Muscle layer of duodenum (tissue), 2 donors: Measurements from ENCODE around the gene WDR5.

Source experiments
- H3K27ac ChIP-seq: one replicate; pipeline ENCODE4 v1.7.0; 2013; ENCODE audit warnings: mild to moderate bottlenecking, low read length
- H3K27me3 ChIP-seq: one replicate; pipeline ENCODE4 v1.7.0; 2013; ENCODE audit warnings: low read depth, mild to moderate bottlenecking, control low read depth, low read length
- H3K36me3 ChIP-seq, 2 donors: one replicate each; pipeline ENCODE4 v1.7.0; 2013; ENCODE audit warnings: low read length in 2 of 2, control low read depth in 1 of 2, mild to moderate bottlenecking in 1 of 2; ENCODE audit not compliant: insufficient read depth in 2 of 2, control insufficient read depth in 1 of 2
- H3K4me1 ChIP-seq, 2 donors: one replicate each; pipeline ENCODE4 v1.7.0; 2013; ENCODE audit warnings: low read length in 2 of 2, mild to moderate bottlenecking in 2 of 2, control low read depth in 1 of 2, moderate library complexity in 1 of 2; ENCODE audit not compliant: insufficient read depth in 2 of 2, control insufficient read depth in 1 of 2
- H3K4me3 ChIP-seq, 2 donors: one replicate each; pipeline ENCODE4 v1.7.0; 2013; ENCODE audit warnings: low read length in 2 of 2, low read depth in 1 of 2, mild to moderate bottlenecking in 1 of 2
- H3K9me3 ChIP-seq, 2 donors: one replicate each; pipeline ENCODE4 v1.7.0; 2013; ENCODE audit warnings: low read length in 2 of 2, control low read depth in 1 of 2, mild to moderate bottlenecking in 1 of 2; ENCODE audit not compliant: control insufficient read depth in 1 of 2
- donor health status: healthy.

WDR5 gene

GRCh38 chr9:134177624-134178393 is 41.9 kb downstream of the WDR5 start:
- peaks cover 0 to 39% of the 10 kb centered on the region in 2 donors for H3K4me1 ChIP-seq
- H3K27me3 ChIP-seq, result no peaks in the 10 kb centered on the region
- no peaks in the 10 kb centered on the region for H3K9me3 ChIP-seq
- H3K27ac ChIP-seq, result no peak overlapping the region
- no peaks in the 10 kb centered on the region for H3K36me3 ChIP-seq
- no peak overlapping the region for H3K4me3 ChIP-seq

- Histone ChIP-seq H3K4me3 (no peak overlapping the region), H3K36me3 (no peaks in the 10 kb centered on the region), H3K9me3 (no peaks in the 10 kb centered on the region), H3K27ac (no peak overlapping the region), H3K27me3 (no peaks in the 10 kb centered on the region), H3K4me1 (peaks cover 0 to 39% of the 10 kb centered on the region in 2 donors)
Measured at GRCh38 chr9:134178394-134178767, 42.5 kb downstream of the WDR5 start.

DNA sequence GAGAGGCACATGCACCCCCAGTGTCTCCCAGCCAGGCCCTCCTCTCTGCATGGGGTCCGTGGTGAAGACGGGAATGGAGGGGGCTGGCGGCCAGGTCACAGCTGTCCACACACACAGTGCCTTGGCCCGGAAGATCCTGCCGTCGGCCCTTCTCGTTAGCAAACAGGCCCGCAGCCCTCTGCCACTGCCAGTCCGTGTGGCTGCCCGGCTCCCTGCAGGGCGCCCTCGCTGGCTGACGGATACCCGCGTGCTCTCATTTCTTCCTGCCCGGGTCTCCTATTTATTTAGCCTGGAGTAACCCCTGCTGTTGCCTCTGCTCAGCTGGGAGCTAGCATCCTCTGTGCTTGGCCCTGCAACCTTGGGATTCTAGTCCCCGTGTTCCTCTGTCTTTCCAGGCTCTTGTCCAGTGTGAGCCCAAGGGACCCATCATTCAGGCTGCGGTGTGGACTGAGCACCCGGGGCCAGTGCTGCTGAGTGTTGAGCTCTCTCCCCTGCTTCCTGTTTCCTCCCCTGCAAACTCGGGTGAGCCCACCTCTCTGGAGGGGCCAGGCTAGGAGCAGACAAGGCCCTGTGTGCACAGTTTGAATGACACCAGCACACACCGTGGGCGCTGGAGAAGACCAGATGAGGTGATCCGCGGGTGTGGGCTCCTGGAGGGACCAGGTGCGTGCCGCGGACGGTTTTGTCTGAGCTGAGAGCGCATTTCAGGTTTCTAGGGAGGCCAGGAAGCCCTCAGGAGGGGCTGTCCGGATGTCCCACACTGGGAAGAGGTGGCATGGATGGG is 43.1 kb downstream of the WDR5 start:
- no peaks in the 10 kb centered on the region for H3K9me3 ChIP-seq
- H3K4me3 ChIP-seq, result no peak overlapping the region
- peaks cover 0 to 35% of the 10 kb centered on the region in 2 donors for H3K4me1 ChIP-seq
- H3K27me3 ChIP-seq, result no peaks in the 10 kb centered on the region
- no peaks in the 10 kb centered on the region for H3K36me3 ChIP-seq
- no peak overlapping the region for H3K27ac ChIP-seq

GRCh38 chr9:134179595-134179917 is 43.7 kb downstream of the WDR5 start:
- Histone ChIP-seq H3K4me1 (peaks cover 0 to 30% of the 10 kb centered on the region in 2 donors), H3K4me3 (no peak overlapping the region), H3K27me3 (no peaks in the 10 kb centered on the region), H3K9me3 (no peaks in the 10 kb centered on the region), H3K27ac (no peak overlapping the region), H3K36me3 (no peaks in the 10 kb centered on the region)

DNA sequence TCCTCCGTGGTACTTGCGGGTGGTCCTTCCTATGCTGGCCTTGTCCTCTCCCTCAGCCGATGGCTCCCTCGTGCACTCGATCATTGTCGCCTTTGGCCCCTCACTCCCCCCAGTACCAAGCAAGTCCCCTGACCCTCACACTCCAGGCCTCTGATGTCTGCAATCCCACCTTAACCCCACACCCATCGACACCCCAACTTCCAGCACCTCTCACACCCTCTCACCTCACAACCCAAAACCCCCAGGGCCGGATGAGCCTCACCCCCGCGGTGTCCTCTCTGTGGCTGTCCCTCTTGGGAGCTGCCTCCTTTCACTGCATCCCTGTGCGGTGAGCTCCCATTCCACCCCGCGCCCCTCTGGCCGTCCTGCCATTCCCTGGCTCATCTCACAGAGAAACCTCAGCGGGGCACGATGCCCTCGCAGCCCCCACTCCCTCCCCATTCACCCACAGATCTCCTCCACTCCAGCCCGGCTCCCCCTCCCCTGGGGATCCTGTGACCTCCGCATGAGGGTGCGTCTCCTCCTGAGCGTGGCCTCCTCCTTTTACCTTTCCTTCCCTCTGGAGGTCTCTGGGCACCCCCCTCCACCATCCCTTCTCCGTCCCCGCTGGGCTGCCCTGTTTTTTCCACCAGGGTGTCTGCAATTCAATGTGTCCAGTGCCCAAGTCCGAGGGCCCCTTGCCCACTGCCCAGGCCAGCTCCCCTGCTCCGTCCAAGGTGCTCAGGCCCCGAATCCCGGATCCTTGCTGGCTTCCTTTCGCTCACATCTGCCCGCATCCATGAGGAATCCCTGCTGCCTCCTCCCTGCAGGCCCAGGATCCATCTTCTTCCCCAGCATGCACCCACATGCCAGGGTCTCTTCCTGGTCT is 44.3 kb downstream of the WDR5 start:
- no peak overlapping the region for H3K4me3 ChIP-seq
- H3K27me3 ChIP-seq, result no peaks in the 10 kb centered on the region
- no peak overlapping the region for H3K27ac ChIP-seq
- H3K9me3 ChIP-seq, result no peaks in the 10 kb centered on the region
- H3K4me1 ChIP-seq, result peaks cover 0 to 25% of the 10 kb centered on the region in 2 donors
- no peaks in the 10 kb centered on the region for H3K36me3 ChIP-seq

GRCh38 chr9:134180786-134181647 is 45.1 kb downstream of the WDR5 start:
- Histone ChIP-seq H3K9me3 (no peaks in the 10 kb centered on the region), H3K27me3 (no peaks in the 10 kb centered on the region), H3K4me3 (no peak overlapping the region), H3K4me1 (peaks cover 0 to 16% of the 10 kb centered on the region in 2 donors), H3K27ac (no peak overlapping the region), H3K36me3 (no peaks in the 10 kb centered on the region)

GRCh38 chr9:134181648-134182034 is 45.8 kb downstream of the WDR5 start:
- Histone ChIP-seq H3K4me3 (no peak overlapping the region), H3K4me1 (peaks cover 0 to 10% of the 10 kb centered on the region in 2 donors), H3K9me3 (no peaks in the 10 kb centered on the region), H3K27me3 (no peaks in the 10 kb centered on the region), H3K27ac (no peak overlapping the region), H3K36me3 (no peaks in the 10 kb centered on the region)

- Histone ChIP-seq H3K36me3 (no peaks in the 10 kb centered on the region), H3K4me3 (no peak overlapping the region), H3K27me3 (no peaks in the 10 kb centered on the region), H3K27ac (no peak overlapping the region), H3K4me1 (peaks cover 0 to 10% of the 10 kb centered on the region in 2 donors), H3K9me3 (no peaks in the 10 kb centered on the region)
Measured at GRCh38 chr9:134182554-134183085, 46.7 kb downstream of the WDR5 start.

DNA sequence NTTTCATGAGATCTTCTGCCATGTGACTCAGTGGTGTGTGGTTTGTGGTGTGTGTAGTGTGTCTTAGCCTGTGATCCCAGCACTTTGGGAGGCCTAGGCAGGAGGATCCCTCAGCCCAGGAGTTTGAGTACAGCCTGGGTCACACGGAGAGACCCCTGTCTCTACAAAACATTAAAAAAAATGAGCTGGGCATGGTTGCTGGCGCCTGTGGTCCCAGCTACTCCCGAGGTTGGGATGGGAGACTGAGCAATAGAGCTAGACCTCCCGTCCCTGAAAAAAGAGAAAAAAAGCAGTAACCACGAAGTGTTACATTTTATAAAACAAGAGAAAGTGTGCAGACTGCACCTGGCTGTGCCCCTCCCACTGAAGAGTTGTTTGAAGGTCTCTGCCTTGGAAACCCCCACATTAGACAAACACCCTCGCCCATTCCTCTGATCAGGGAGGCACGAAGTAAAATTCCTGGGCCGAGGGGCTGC is 49.7 kb downstream of the WDR5 start:
- Histone ChIP-seq H3K36me3 (no peaks in the 10 kb centered on the region), H3K9me3 (no peaks in the 10 kb centered on the region), H3K27me3 (no peaks in the 10 kb centered on the region), H3K4me1 (peaks cover 0 to 13% of the 10 kb centered on the region in 2 donors), H3K27ac (no peak overlapping the region), H3K4me3 (no peak overlapping the region)

DNA sequence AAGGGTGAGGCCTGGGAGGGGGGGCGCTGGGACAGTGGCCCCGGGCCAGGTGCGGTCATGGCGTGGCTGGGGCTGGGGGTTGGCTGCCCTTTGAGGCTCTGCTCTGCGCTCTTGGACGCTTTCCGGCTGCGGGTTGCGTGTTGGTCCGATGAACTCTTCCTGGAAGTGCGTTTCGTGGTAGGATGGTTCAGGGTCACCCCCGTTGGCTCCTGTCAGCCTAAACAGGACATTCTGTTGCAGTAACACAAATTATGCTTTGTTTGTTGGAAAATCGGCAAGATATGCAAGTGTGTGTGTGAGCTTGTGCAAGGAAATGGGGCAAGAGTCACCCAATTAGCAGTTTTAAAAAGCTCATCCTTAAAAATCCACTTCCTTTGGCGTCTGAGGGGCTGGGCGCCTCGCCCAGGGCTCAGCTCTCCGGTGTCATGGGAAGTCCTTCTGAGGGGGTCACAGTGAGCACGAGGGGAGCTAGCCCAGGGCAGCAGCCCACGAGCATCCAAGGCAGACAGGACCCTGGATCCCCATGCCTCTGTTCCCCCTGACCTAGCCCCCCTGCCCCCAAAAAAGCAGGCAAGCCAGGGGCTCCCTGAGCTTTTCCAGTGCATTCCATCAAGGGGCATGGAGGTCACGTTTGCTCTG is 50.7 kb downstream of the WDR5 start:
- H3K27ac ChIP-seq, result no peak overlapping the region
- peaks cover 0 to 13% of the 10 kb centered on the region in 2 donors for H3K4me1 ChIP-seq
- H3K36me3 ChIP-seq, result no peaks in the 10 kb centered on the region
- no peak overlapping the region for H3K4me3 ChIP-seq
- H3K27me3 ChIP-seq, result no peaks in the 10 kb centered on the region
- H3K9me3 ChIP-seq, result no peaks in the 10 kb centered on the region
